ENCODE measurements around the gene NID1.
"Not testable (repeated sequence)": the region's sequence is repeated elsewhere in the genome, so short reads cannot be mapped to it uniquely, and the experiment has no call there.

Gene NID1

DNA sequence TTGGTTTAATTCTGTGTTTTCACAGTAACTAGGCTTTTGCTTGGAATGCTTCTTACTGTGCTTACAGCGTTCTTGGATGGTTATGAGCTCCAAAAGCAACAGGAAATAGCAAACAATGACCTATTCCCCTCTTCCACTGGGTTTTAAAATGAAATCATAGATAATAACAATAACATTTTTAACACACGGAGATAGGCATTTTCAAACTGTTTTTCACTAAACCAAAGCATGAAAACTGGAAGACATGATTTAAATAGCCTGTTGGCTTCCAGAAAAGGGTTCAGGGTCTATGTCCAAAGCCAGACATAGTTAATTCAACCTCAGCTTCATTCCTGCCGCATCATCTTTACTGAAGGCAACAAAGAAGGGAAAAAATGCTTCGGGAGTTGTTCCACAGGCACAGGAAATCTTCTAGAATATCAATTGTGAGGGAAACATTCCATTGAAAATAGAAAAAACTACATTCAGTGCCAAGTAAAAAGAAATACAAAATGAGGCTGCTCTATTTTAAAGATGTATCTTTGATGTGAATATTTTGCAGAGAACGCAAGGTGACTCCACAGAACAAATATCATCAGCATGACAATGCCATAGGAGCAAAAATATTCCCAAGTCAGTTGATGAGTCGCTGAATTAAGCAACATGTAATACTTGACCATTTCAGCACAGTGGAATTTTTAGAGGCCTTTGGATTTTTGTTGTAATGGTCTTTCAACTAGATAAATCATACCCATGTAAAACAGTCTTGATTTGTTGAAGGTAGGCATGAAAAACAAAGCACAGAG, 80.7 kb downstream of the NID1 start:
- intact Hi-C loops (cut with DNase I): no loop called here

DNA sequence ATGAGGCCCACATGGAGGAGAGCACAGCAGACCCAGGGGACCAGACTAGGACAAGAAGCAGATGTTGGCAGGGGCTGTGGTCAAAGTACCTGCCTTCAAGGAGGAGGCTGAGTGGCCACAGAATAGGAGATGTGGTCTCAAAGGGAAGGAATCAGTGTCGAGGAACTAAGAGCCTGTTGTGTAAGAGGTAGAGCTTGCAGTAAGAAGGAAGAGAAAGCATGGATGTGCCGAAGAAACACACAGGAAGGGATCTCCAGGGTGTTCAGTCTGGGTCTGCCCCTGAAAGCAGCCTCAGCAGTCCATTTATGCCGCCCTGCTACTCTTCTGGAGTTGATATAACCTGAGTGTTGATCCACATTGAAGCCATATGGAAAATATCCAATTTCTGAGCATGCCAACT, 83.9 kb downstream of the NID1 start:
- DNase-seq: no peak
- intact Hi-C loops (cut with DNase I): no loop called here

More for the DNA sequence above, 80.7 kb downstream of the NID1 start:
- DNase-seq: no peak

DNA sequence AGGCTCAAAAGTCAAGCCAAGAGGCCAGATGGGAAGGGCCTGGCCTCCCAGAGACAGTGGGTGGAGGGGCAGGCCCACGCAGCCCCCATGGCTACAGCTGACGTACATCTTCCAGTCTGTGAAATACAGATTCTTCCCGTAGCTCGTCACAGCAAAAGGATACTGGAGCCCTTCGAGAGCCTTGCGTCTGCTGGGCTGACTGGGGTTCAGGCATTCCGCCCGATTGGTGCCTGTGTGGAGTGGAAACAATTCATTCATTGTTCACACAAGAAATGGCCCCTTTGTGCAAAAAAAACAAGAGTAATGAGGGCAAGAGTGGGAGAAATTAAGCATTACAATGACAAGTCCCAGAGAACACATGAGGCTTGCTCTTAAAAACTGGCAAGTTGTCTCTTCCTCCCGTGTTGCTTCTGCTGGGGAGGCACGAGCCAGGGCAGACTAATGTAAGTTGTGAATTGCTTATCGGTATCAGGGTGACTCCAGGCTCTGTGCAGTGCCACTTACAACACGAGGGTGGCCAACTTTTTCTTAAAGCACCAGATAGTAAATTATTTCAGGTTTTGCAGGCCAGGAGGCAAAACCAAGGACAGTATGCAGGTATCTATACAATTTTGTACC, 85.1 kb downstream of the NID1 start:
- peak in 7 of 42 donors; percentile 15 to 57 (median 27) for DNase-seq
- intact Hi-C loops (cut with DNase I): no loop called here

DNA sequence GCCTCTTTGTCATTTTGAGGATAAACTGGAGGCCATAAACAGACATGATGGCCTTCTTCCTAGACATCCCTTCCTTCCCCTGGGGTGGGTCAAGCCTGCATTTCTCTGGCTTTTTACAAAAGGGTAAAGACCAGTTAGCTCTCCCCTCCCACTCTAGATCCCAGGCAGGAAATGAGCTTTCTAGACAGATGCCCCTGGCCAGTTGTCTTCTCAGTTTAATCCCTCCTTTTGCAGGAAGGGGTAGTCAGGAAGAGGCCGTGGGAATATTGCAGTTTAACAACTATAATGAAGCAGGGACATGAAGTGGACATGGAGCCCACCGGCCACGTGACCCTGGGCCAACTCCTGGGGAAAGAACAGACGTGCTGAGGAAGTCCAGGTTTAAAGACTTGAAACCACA, 85.7 kb downstream of the NID1 start:
- DNase-seq: no peak
- intact Hi-C loops (cut with DNase I): no loop called here

DNA sequence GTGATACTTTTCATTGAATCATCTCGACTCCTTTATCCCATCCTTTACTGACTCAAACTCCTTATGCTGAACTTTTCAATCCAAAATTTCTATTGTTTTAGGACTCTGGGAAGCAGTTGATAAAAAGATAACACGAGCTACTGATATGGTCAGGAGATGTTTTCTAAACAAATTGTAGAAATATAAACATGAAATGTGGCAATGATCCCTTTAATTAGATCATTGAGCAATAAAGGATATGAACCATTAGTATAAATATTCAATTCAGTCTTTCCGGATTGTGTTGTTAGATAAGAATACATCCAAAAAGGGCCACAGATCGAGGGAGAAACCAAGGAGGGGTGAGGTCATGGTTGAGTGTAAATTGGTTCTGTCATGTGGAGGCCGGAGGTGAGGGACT, 88.4 kb downstream of the NID1 start:
- DNase-seq: no peak
- intact Hi-C loops (cut with DNase I): no loop called here

DNA sequence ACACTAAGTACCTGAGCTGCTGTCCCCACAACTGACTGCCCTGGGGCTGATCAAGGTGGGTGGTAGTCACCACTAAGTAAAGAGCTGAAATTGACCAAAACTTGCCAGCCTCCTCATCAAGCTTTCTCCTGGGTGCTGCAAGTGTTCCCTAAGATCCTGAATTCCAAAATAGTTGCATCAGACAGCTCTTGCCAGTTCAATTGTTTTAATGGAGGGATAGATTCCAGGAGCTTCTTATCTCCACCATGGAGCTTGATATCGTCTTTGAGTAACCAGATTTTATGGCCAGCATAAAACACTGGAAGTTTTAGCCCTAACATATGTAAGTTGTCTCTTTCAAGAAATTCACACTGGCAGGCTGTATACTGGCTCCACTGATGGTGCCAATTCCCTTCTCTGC, 90.3 kb downstream of the NID1 start:
- intact Hi-C loops (cut with DNase I): loop anchor here (5.0 kb wide), 1 partner anchor 107 kb away; the partner anchor contains the start of gene LYST
- no peak for DNase-seq

DNA sequence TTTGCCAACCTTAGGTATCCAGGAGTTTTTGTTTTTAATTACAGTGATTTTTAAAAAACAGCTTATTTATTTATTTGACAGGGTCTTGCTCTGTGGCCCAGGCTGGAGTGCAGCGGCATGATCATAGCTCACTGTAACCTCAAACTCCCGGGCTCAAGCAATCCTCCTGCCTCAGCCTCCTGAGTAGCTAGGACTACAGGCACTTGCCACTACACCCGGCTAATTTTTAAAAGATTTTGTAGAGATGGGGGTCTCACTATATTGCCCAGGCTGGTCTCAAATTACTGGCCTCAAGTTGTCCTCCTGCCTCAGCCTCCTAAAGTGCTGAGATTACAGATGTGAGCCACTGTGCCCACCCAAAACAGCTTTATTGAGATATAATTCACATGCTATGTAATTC, 92.2 kb downstream of the NID1 start:
- DNase-seq: not testable (repeated sequence)
- intact Hi-C loops (cut with DNase I): loop anchor here (5.0 kb wide), 1 partner anchor 105 kb away; the partner anchor contains the start of gene LYST

DNA sequence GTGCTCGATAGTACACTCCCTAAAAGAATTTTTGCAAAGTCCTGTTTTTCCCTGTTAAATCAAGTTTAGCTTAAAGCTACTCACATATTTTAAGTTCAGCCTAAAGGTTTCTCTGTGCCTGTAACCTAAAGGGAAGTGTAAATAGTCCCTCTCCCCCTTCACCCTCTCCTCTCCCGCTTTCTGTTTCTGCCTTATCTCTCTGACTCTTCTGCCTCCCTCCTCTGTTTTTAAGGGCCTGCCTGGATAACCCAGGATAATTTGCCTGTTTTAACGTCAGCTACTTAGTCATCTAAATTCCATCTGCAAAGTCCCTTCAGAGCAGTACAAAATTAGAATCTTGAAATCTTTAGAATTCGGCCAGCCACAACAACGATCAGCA, 92.6 kb downstream of the NID1 start:
- intact Hi-C loops (cut with DNase I): loop anchor here (5.0 kb wide), 1 partner anchor 105 kb away; the partner anchor contains the start of gene LYST

DNA sequence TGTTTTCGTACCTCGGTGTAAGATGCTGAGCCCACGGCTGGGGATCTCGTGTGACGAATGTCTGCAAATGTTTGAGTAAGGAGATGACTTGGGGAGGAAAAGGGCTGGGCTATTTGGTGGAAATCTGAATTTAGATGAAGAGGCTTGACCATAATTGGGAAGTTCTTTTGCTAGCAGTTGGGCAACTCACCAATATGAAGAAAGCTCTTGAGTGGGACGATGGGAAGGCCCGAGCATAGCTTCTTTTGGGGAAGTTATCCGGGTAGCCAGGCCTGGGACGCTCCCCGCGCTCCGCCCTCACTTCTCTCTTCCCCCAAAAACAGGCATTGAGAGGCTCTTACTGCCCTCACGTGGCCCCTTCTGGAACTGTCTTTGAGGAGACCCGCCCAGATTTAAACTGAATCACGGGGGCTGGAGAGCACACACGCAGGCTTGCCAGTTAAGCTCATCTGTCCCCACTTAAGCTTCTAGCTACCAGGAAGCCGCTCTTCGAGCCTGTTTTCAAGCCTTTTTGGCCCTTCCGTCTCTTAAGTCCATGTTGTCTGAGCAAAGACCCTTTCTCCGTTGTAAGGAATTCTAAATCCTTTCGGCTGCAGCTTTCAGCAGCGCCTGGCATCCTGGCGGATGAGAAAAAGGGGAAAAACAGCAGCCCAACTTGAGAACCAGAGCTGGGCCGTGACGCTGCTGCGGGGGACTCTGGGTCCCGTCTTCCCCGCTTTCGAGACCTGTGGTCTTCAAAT, 93.1 kb downstream of the NID1 start:
- intact Hi-C loops (cut with DNase I): loop anchor here (5.0 kb wide), 1 partner anchor 104 kb away; the partner anchor contains the start of gene LYST
- DNase-seq: peak; percentile 77 to 95 (median 88)

More for the DNA sequence above, 92.6 kb downstream of the NID1 start:
- no peak for DNase-seq

DNA sequence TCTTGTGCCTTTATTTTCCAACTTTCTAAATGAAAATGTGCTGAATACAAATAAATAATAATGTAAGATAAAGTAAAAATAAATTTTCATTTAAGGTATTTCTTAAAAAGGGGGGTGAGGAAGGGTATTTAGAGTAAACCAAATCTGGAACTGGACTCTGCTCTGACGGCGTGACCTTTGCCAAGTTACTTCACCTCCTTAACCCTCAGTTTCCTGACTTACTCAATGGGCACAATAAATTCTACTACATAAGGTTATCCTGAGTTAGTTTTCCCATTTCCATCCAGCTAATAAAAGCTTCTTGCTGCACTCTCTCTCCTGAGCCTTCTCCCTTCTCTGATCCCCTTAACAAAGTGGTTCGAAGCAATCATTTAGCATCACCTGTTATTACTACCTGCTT, 93.9 kb downstream of the NID1 start:
- peak in 1 of 42 donors; percentile 1 for DNase-seq
- intact Hi-C loops (cut with DNase I): loop anchor here (5.0 kb wide), 1 partner anchor 104 kb away; the partner anchor contains the start of gene LYST

DNA sequence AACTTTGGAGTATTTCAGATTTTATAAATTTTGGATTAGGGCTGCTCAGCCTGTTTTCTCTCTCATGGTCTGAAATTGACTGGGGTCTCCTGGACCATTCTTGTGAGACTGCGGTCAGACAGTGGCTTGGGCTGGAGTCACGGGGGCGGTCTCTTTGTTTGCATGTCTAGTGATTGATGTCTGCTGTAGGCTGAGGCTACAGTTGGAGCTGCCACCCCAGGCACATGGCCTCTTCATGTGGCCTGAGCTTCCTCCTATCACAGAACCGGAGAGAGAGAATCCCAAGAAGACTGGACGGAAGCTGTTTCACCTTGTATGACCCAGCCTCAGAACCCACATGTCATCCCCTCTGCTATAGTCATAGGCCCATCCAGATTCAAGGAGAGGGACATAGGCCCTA, 96.1 kb downstream of the NID1 start:
- no peak for DNase-seq
- intact Hi-C loops (cut with DNase I): no loop called here

DNA sequence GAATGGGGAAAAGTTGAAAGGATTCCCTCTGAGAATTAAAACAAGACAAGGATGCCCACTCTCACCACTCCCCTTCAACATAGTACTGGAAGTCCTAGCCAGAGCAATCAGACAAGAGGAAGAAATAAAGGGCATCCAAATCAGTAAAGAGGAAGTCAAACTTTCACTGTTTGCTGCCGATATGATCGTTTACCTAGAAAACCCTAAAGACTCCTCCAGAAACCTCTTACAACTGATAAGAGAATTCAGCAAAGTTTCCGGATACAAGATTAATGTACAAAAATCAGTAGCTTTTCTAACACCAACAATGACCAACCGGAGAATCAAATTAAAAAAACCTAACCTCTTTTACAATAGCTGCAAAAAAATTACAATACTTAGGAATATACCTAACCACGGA, 98.8 kb downstream of the NID1 start:
- intact Hi-C loops (cut with DNase I): not testable (repeated sequence)

DNA sequence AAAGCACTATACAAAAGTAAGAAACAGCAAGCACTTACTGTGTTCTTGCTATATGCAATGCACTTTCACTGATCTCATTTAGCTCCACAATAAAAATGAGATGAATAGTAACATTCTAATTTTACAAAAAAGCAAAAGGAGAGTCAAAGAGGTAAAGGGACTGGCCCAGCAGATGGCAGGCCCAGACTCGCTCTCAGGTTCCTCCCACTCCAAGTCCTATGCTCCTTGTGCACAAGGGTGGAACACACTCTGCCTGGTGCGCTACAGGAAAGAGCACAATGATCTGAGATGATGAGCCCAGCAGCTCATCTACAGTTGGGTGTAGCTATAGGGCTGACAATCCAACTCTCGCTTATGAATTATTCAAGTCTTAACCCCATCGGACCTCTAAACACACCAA, 104.1 kb downstream of the NID1 start:
- no peak for DNase-seq
- intact Hi-C loops (cut with DNase I): no loop called here

More for the DNA sequence above, 98.8 kb downstream of the NID1 start:
- not testable (repeated sequence) for DNase-seq

DNA sequence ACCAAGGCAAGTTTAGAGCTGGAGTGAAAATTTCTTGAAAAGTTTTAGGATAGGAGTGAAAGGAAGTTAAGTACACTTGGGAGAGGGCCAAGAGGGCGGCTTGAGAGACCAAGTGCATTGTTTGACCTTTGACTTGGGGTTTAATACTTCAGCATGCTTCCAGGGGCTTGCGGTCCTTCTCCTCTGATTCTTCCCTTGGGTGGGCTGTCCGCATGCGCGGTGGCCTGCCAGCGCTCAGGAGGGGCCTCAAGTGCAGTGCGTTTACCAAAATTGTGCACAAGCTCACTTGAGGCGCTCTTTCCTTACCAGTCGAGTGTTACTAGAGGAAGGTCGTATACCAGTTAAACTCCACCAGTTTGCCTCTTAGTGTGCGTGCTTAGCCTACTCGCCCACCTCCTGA, 106.9 kb downstream of the NID1 start:
- no peak for DNase-seq
- intact Hi-C loops (cut with DNase I): no loop called here

DNA sequence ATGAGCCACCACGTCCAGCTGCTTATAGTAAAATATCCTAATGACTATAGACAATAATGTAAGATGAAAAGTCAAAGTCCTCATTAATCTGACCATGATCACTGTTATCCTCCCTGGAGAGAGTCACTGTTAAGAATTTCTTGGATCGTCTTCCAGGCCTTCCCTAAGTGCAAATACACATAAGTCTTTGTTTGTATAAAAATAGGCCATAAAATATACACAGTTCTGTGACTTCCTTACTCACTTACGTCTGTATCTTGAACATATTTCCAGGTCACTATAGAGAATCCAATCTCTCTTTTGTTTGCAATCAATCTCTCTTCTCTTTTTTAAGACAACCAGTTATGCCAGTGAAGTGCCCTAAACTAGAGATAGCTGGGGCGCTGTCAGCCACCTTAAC, 109.1 kb downstream of the NID1 start:
- intact Hi-C loops (cut with DNase I): no loop called here
- no peak for DNase-seq

DNA sequence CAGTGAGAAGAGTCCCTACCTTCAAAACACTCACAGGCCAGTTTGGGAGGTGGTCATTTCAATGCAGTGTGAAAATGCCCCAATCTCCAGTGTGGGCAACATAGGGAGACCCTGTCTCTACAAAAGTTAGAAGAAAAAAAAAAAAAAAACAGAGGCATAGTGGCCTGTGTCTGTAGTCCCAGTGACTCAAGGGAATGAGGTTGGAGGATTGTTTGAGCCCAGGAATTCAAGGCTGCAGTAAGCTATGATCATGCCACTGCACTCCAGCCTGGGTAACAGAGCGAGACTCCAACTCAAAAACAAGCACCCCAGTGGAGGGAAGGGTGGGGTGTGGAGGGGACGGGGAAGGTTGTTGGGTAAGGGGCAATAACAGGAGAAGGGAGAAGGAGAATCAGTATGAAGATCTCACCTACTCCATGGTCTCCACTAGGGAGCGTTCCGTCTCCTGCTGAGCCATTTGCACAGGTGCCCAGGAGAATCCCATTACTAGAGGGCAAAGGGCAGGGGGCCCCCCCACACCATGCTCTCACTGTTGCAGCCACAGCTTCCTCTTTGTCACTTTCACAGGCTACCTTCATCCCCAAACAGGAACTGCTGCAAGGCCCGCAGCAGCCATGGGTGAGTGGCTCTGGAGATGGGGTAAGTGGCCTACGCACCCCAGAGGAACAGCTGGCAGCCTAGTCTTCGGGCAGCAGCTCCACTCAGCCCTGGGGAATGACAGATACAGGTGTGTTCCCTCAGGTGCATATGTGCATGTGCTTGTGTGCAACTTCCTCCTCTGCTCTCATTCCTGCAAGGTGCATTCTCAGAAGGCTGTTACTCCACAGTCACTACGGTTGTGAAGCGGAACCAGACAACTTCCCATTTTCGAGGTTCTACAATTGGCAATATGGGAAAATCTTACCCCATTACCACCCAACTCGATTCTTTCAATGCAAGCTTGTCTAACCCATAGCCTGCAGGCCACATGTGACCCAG, 110.3 kb downstream of the NID1 start:
- peak in 14 of 42 donors; percentile 12 to 49 (median 24) for DNase-seq
- intact Hi-C loops (cut with DNase I): no loop called here

DNA sequence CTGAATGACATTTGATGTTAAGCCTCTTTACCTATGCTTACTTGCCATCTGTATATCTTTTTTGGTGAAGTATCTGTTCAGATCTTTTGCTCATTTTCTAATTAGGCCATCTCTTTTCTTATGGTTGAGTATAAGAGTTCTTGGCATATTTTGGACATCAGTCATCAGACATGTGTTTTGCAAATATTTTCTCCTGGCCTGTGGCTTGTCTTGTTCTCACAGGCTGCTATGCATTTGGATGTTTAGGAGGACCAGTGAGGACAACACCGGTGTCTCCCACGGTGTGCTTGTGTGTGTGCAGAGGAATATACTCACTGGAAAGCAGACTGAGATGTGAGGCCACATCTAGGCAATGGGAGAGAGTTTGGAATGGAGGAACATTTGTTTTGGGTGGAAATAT, 111.1 kb downstream of the NID1 start:
- no peak for DNase-seq
- intact Hi-C loops (cut with DNase I): no loop called here

DNA sequence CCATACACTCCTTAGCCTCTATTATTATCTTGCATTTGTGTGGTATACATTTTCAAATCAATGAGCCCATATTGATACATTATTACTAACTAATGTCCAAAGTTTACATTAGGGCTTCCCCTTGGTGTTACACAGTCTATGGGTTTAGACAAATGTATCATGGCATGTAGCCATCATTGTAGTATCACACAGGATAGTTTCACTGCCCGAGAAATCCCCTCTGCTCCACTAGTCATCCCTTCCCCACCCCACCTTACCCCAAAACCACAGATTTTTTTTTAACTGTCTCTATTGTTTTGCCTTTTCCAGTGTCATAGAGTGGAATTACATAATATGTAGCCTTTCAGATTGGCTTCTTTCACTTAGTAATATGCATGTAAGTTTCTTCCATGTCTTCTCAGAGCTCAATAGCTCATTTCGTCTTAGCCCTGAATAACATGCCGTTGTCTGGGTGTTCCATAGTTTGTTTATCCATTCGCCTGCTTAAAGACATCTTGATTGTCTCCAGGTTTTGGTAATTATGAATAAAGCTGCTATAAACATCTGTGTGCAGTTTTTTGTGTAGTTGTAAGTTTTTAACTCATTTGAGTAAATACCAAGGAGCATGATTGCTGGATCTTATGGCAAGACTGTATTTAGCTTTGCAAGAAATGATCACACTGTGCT, 111.8 kb downstream of the NID1 start:
- intact Hi-C loops (cut with DNase I): no loop called here
- DNase-seq: no peak

Measured in head of caudate nucleus (tissue), 42 donors.